ENCODE results near the gene XPNPEP2. TPM values are rescaled to one million over a fixed set of nuclear protein-coding genes. Genes with fewer than 3 reads are reported as not detected.

Gene XPNPEP2
- total and polyA plus RNA-seq, 4 donors = 0.19 to 23.0 (median 4.9) TPM

- no peak for DNase-seq (ENCODE audit: low spot score)
- Histone ChIP-seq H3K4me3 (ENCODE audit: low read depth in 1 of 3, low read length in 3 of 3) (no peak overlapping the region), H3K9me3 (ENCODE audit: control insufficient read depth in 4 of 4, low read length in 3 of 4) (no peaks in the 10 kb centered on the region), H3K9ac (ENCODE audit: low read depth in 1 of 2, low read length in 2 of 2) (no peak overlapping the region), H3K36me3 (ENCODE audit: control insufficient read depth in 4 of 4, insufficient read depth in 3 of 4, low read depth in 1 of 4, low read length in 3 of 4) (no peaks in the 10 kb centered on the region), H3K4me1 (ENCODE audit: control insufficient read depth in 4 of 4, insufficient read depth in 4 of 4, low read length in 3 of 4) (no peaks in the 10 kb centered on the region), H3K27ac (ENCODE audit: low read depth in 1 of 2, low read length in 2 of 2) (no peak overlapping the region), H3K27me3 (ENCODE audit: control insufficient read depth in 4 of 4, insufficient read depth in 4 of 4, low read length in 3 of 4) (no peaks in the 10 kb centered on the region)
- TF ChIP-seq, protein P1, sequence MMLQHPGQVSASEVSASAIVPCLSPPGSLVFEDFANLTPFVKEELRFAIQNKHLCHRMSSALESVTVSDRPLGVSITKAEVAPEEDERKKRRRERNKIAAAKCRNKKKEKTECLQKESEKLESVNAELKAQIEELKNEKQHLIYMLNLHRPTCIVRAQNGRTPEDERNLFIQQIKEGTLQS (IDR thresholded peaks at IDR 0.05) = no peak
- TF ChIP-seq JUND (IDR thresholded peaks at IDR 0.05) (no peak), EGR1 (IDR thresholded peaks at IDR 0.05; ENCODE audit: low read depth in 2 of 2) (no peak), NR2F2 (IDR thresholded peaks at IDR 0.05) (no peak), MAX (IDR thresholded peaks at IDR 0.05) (no peak), FOXA2 (IDR thresholded peaks at IDR 0.05) (no peak), HNF4A (conservative IDR thresholded peaks at IDR 0.05) (no peak), SP1 (IDR thresholded peaks at IDR 0.05) (no peak), RXRA (IDR thresholded peaks at IDR 0.05) (no peak), YY1 (IDR thresholded peaks at IDR 0.05) (no peak), TAF1 (conservative IDR thresholded peaks at IDR 0.05) (no peak), FOXA1 (IDR thresholded peaks at IDR 0.05) (no peak), ZBTB33 (IDR thresholded peaks at IDR 0.05) (no peak), REST (IDR thresholded peaks at IDR 0.05) (no peak), RAD21 (IDR thresholded peaks at IDR 0.05) (no peak), HNF4G (IDR thresholded peaks at IDR 0.05) (no peak), GABPA (IDR thresholded peaks at IDR 0.05 in 1 of 2, conservative IDR thresholded peaks at IDR 0.05 in 1 of 2) (no peak)
- TF ChIP-seq, protein P2, sequence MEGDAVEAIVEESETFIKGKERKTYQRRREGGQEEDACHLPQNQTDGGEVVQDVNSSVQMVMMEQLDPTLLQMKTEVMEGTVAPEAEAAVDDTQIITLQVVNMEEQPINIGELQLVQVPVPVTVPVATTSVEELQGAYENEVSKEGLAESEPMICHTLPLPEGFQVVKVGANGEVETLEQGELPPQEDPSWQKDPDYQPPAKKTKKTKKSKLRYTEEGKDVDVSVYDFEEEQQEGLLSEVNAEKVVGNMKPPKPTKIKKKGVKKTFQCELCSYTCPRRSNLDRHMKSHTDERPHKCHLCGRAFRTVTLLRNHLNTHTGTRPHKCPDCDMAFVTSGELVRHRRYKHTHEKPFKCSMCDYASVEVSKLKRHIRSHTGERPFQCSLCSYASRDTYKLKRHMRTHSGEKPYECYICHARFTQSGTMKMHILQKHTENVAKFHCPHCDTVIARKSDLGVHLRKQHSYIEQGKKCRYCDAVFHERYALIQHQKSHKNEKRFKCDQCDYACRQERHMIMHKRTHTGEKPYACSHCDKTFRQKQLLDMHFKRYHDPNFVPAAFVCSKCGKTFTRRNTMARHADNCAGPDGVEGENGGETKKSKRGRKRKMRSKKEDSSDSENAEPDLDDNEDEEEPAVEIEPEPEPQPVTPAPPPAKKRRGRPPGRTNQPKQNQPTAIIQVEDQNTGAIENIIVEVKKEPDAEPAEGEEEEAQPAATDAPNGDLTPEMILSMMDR (IDR thresholded peaks at IDR 0.05; ENCODE audit: low read depth, low read length, missing input control) = no peak
- 77% methylated on average over 11 of the region's 11 CpGs for WGBS
Observed at GRCh38 chrX:129719931-129720530, 18.7 kb upstream of the XPNPEP2 start.

Data from liver (tissue), 9 donors.